Measurements from ENCODE around the gene FOXO1. TPM values are rescaled to one million over a fixed set of nuclear protein-coding genes. Genes with fewer than 3 reads are reported as not detected.

The FOXO1 gene
- total RNA-seq, 1 donor from 2014 or later = 10.4 TPM

- H3K4me3 Mint-ChIP-seq (ENCODE audit: unreplicated experiment) = no peak overlapping the region
- peaks cover 15% of the 10 kb centered on the region for H3K4me1 Mint-ChIP-seq (ENCODE audit: low read depth, unreplicated experiment)
- no peaks in the 10 kb centered on the region for H3K36me3 ChIP-seq (ENCODE audit: insufficient read depth, low read length)
- no peaks in the 10 kb centered on the region for H3K27me3 ChIP-seq (ENCODE audit: insufficient read depth, low read length)
- no peaks in the 10 kb centered on the region for H3K4me1 ChIP-seq (ENCODE audit: insufficient read depth, low read length)
- no peak overlapping the region for H3K27ac Mint-ChIP-seq (ENCODE audit: unreplicated experiment)
- no peaks in the 10 kb centered on the region for H3K9me3 Mint-ChIP-seq (ENCODE audit: unreplicated experiment)
- DNase-seq (ENCODE audit: low read depth) = no peak
- TF ChIP-seq EZH2 (IDR thresholded peaks at IDR 0.05; ENCODE audit: insufficient read depth, low read length) = no peak
- TF ChIP-seq, protein P1, sequence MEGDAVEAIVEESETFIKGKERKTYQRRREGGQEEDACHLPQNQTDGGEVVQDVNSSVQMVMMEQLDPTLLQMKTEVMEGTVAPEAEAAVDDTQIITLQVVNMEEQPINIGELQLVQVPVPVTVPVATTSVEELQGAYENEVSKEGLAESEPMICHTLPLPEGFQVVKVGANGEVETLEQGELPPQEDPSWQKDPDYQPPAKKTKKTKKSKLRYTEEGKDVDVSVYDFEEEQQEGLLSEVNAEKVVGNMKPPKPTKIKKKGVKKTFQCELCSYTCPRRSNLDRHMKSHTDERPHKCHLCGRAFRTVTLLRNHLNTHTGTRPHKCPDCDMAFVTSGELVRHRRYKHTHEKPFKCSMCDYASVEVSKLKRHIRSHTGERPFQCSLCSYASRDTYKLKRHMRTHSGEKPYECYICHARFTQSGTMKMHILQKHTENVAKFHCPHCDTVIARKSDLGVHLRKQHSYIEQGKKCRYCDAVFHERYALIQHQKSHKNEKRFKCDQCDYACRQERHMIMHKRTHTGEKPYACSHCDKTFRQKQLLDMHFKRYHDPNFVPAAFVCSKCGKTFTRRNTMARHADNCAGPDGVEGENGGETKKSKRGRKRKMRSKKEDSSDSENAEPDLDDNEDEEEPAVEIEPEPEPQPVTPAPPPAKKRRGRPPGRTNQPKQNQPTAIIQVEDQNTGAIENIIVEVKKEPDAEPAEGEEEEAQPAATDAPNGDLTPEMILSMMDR (IDR thresholded peaks at IDR 0.05; ENCODE audit: insufficient read depth, low read depth, low read length) = no peak
- no peaks in the 10 kb centered on the region for H3K27me3 Mint-ChIP-seq (ENCODE audit: low read depth, unreplicated experiment)
- H3K36me3 Mint-ChIP-seq (ENCODE audit: low read depth, unreplicated experiment) = no peaks in the 10 kb centered on the region
- H3K9ac ChIP-seq (ENCODE audit: low read length) = no peak overlapping the region
- peaks cover 36% of the 10 kb centered on the region for H4K20me1 ChIP-seq (ENCODE audit: insufficient read depth, low read length)
- no peaks in the 10 kb centered on the region for H3K9me3 ChIP-seq (ENCODE audit: insufficient read depth, low read depth, low read length)
- no peak for FAIRE-seq
- peaks cover 7% of the 10 kb centered on the region for H3K79me2 ChIP-seq (ENCODE audit: insufficient read depth, low read length)
- H3K27ac ChIP-seq (ENCODE audit: low read depth, low read length) = no peak overlapping the region
- no peak overlapping the region for H3K4me2 ChIP-seq (ENCODE audit: low read length)
- H3K4me3 ChIP-seq (ENCODE audit: insufficient read depth, low read depth, low read length) = no peak overlapping the region
- H2AFZ ChIP-seq (ENCODE audit: low read depth, low read length) = no peak overlapping the region
Observed at GRCh38 chr13:40572961-40573360, 93.5 kb downstream of the FOXO1 start.

DNA sequence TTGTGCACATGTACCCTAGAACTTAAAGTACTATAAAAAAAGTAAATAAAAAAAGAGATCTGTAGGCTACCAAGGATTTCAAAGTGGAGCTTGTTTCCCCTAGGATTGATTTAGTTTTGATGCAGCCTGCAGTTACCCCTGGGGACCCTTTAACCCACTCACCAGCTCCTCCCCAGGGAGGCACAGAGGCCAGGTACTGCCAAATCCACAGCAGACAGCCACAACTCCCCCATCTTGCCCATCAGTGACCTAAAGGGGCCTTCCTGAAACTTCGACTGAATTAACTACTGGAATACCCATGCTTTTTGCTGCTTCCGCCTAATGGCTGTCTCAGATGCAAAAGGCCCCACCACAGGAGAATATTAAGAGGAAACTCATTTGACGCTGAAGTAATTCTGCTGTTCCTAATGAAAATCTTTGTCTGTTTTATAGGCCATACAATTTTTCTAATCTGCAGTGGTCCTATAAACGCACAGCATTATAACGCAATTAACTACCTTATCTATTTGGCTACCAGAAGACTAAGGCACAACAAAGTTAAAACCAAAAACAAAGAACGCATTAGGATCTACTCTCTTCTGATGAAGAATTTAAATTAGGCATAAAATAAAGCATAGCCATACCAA is 95.0 kb downstream of the FOXO1 start:
- peaks cover 11% of the 10 kb centered on the region for H3K4me1 Mint-ChIP-seq (ENCODE audit: low read depth, unreplicated experiment)
- no peak for DNase-seq (ENCODE audit: low read depth)
- peaks cover 30% of the 10 kb centered on the region for H4K20me1 ChIP-seq (ENCODE audit: insufficient read depth, low read length)

GRCh38 chr13:40570930-40571329 is 95.5 kb downstream of the FOXO1 start:
- Histone ChIP-seq H3K4me2 (ENCODE audit: low read length) (no peak overlapping the region), H3K36me3 (ENCODE audit: insufficient read depth, low read length) (no peaks in the 10 kb centered on the region), H2AFZ (ENCODE audit: low read depth, low read length) (no peak overlapping the region), H3K79me2 (ENCODE audit: insufficient read depth, low read length) (peaks cover 10% of the 10 kb centered on the region), H3K4me1 (ENCODE audit: insufficient read depth, low read length) (no peaks in the 10 kb centered on the region), H3K9me3 (ENCODE audit: insufficient read depth, low read depth, low read length) (no peaks in the 10 kb centered on the region), H3K27ac (ENCODE audit: low read depth, low read length) (no peak overlapping the region), H3K27me3 (ENCODE audit: insufficient read depth, low read length) (no peaks in the 10 kb centered on the region), H4K20me1 (ENCODE audit: insufficient read depth, low read length) (peaks cover 27% of the 10 kb centered on the region), H3K9ac (ENCODE audit: low read length) (no peak overlapping the region), H3K4me3 (ENCODE audit: insufficient read depth, low read depth, low read length) (no peak overlapping the region)
- DNase-seq (ENCODE audit: low read depth) (no peak), FAIRE-seq (no peak)
- H3K36me3 Mint-ChIP-seq (ENCODE audit: low read depth, unreplicated experiment) = no peaks in the 10 kb centered on the region
- H3K27ac Mint-ChIP-seq (ENCODE audit: unreplicated experiment) = no peak overlapping the region
- peaks cover 11% of the 10 kb centered on the region for H3K4me1 Mint-ChIP-seq (ENCODE audit: low read depth, unreplicated experiment)
- no peaks in the 10 kb centered on the region for H3K27me3 Mint-ChIP-seq (ENCODE audit: low read depth, unreplicated experiment)
- H3K4me3 Mint-ChIP-seq (ENCODE audit: unreplicated experiment) = no peak overlapping the region
- H3K9me3 Mint-ChIP-seq (ENCODE audit: unreplicated experiment) = no peaks in the 10 kb centered on the region
- TF ChIP-seq, protein P1 (IDR thresholded peaks at IDR 0.05; ENCODE audit: insufficient read depth, low read depth, low read length) = no peak
- TF ChIP-seq EZH2 (IDR thresholded peaks at IDR 0.05; ENCODE audit: insufficient read depth, low read length) = no peak

More for the DNA sequence above, 95.0 kb downstream of the FOXO1 start:
- no peaks in the 10 kb centered on the region for H3K4me1 ChIP-seq (ENCODE audit: insufficient read depth, low read length)
- no peak overlapping the region for H3K4me2 ChIP-seq (ENCODE audit: low read length)
- no peak overlapping the region for H3K4me3 ChIP-seq (ENCODE audit: insufficient read depth, low read depth, low read length)
- no peaks in the 10 kb centered on the region for H3K9me3 ChIP-seq (ENCODE audit: insufficient read depth, low read depth, low read length)
- no peak overlapping the region for H3K4me3 Mint-ChIP-seq (ENCODE audit: unreplicated experiment)
- no peaks in the 10 kb centered on the region for H3K27me3 Mint-ChIP-seq (ENCODE audit: low read depth, unreplicated experiment)
- no peak overlapping the region for H3K27ac ChIP-seq (ENCODE audit: low read depth, low read length)
- no peak overlapping the region for H3K27ac Mint-ChIP-seq (ENCODE audit: unreplicated experiment)
- no peak overlapping the region for H2AFZ ChIP-seq (ENCODE audit: low read depth, low read length)
- no peaks in the 10 kb centered on the region for H3K9me3 Mint-ChIP-seq (ENCODE audit: unreplicated experiment)
- peaks cover 10% of the 10 kb centered on the region for H3K79me2 ChIP-seq (ENCODE audit: insufficient read depth, low read length)
- no peak overlapping the region for H3K9ac ChIP-seq (ENCODE audit: low read length)
- TF ChIP-seq, protein P1 (IDR thresholded peaks at IDR 0.05; ENCODE audit: insufficient read depth, low read depth, low read length) = no peak
- no peak for TF ChIP-seq EZH2 (IDR thresholded peaks at IDR 0.05; ENCODE audit: insufficient read depth, low read length)
- no peak for FAIRE-seq
- H3K27me3 ChIP-seq (ENCODE audit: insufficient read depth, low read length) = no peaks in the 10 kb centered on the region
- no peaks in the 10 kb centered on the region for H3K36me3 Mint-ChIP-seq (ENCODE audit: low read depth, unreplicated experiment)
- H3K36me3 ChIP-seq (ENCODE audit: insufficient read depth, low read length) = no peaks in the 10 kb centered on the region

Measured in astrocyte (in vitro differentiated cells and primary cell).